ENCODE data around the gene SLC9C1.

The SLC9C1 gene

DNA sequence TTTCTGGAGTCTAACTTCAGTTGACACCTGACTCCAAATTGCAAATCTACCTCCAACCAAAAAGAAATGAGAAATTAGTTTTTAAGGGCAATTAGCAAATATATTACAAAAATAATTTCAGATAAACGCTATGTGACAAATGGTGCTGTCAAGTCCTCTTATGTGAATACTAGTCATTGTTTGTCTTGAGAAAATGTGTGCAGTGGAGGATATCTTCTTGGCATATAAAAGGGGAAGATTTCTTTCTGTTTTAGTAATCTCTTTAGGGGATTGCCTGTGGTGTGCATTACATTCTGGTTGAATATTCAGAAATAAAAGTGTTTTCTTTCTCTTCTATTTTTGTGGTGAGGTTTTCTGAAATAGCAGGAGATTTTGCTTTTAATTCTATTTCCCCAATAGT lies 158.0 kb downstream of the SLC9C1 start:
- no peak for TF ChIP-seq CTCF (IDR thresholded peaks at IDR 0.05; ENCODE audit: borderline replicate concordance, control extremely low read depth, extremely low read depth, insufficient read depth, missing control alignments)
- in situ Hi-C loops (cut with MboI; ENCODE audit: low sequenced_read_pairs, unreplicated experiment) = loop anchor here (25.0 kb wide), 1 partner anchor 851 kb away; the partner anchor contains the start of genes CD200R1 and GTPBP8
- DNase-seq (ENCODE audit: low spot score) = no peak

DNA sequence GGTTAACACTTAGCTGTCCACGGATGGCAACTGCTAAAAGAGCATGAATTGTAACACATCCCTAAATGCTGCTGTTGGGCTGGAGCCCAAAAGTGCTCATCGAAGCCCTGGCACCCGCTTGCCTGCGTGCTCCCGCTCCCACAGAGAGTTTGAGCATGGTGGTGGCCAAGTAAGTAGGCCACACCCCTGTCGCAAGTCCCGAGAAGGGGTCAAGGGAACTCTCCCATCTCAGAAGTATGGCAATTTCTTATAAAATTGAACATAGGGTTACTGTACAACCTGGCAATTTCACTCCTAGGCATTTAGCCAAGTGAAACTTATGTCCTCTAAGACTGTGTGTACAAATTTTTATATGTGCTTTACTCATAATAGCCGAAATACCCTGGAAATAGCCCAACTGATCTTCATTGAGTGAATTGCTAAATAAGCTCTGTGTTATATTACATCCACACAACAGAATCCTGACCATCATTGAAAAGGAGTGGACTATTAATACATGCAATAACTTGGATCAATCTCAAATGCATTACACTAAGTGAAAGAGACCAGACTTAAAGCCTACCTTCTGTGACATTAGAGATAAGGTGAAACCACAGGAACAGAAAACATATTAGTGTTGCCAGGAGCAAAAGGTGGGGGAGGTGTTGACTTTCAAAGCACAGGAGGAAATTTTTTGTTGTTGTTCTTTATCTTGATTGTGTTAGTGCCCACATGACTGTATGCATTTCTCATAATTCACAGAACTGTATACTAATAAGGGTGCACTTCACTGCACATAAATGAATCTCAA lies 159.5 kb downstream of the SLC9C1 start:
- in situ Hi-C loops (cut with MboI; ENCODE audit: low sequenced_read_pairs, unreplicated experiment) = loop anchor here (25.0 kb wide), 1 partner anchor 853 kb away; the partner anchor contains the start of genes CD200R1 and GTPBP8
- DNase-seq (ENCODE audit: low spot score) = no peak
- TF ChIP-seq CTCF (IDR thresholded peaks at IDR 0.05; ENCODE audit: borderline replicate concordance, control extremely low read depth, extremely low read depth, insufficient read depth, missing control alignments) = no peak

DNA sequence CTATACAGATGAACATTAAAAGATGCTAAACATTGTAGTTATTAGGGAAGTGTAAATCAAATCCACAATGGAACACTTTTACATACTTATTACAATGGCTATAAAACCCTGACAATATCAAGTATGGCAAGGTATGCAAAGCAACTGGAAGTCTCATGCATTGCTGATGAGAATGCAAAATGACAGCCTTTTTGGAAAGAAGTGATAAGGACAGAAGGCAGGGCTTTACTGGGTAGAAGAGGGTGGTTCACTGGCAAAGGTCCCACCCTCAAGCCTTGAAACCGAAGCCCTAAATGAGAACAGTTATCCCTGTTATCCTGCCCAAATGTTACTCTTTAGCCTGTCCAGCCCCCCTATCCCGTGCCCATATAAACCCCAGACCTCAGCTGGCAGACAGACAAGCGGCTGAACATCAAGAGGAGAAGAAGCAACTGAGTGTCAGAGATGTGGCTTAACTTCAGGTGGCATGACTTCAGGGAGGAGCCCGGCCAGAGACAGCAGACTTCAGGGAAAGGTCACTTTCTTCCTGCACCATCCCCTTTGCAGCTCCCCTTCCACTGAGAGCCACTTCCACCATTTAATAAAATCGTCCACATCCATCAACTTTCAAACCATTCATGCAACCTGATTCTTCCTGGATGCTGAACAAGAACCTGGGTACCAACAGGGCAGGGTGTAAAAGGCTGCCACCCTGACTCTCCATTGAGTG lies 160.2 kb downstream of the SLC9C1 start:
- no peak for TF ChIP-seq CTCF (IDR thresholded peaks at IDR 0.05; ENCODE audit: borderline replicate concordance, control extremely low read depth, extremely low read depth, insufficient read depth, missing control alignments)
- in situ Hi-C loops (cut with MboI; ENCODE audit: low sequenced_read_pairs, unreplicated experiment) = loop anchor here (25.0 kb wide), 1 partner anchor 854 kb away; the partner anchor contains the start of genes CD200R1 and GTPBP8

GRCh38 chr3:112132975-112133448 lies 161.0 kb downstream of the SLC9C1 start, which contains the start of gene GCSAM:
TSS of gene GCSAM (minus strand) at chr3:112133248. CDS start at chr3:112133120, 128 bp downstream.
- peak; percentile 55 for DNase-seq (ENCODE audit: low spot score)
- no peak for TF ChIP-seq CTCF (IDR thresholded peaks at IDR 0.05; ENCODE audit: borderline replicate concordance, control extremely low read depth, extremely low read depth, insufficient read depth, missing control alignments)
- in situ Hi-C loops (cut with MboI; ENCODE audit: low sequenced_read_pairs, unreplicated experiment) = loop anchor here (25.0 kb wide), 1 partner anchor 854 kb away; the partner anchor contains the start of genes CD200R1 and GTPBP8

More for the DNA sequence above, 160.2 kb downstream of the SLC9C1 start:
- no peak for DNase-seq (ENCODE audit: low spot score)

DNA sequence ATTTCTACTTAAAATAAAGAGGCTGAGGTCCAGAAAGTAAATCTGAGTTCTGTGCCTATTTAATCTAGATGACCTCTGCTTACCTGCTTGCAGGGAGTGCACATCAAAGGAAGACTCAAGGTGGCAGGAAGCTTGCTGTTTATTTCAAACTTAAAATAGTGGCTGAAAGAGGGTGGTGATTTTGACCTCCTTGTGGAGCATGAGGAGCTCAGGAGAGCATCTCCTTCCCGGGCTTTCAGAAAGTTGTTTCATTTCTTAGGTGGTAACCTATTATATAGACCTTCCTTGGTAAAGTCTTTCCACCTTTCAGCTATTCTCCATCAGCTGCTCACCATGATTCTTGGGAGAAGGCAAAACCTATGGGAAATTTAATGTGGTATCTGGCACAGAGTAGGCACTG lies 161.5 kb downstream of the SLC9C1 start:
- DNase-seq (ENCODE audit: low spot score) = no peak
- TF ChIP-seq CTCF (IDR thresholded peaks at IDR 0.05; ENCODE audit: borderline replicate concordance, control extremely low read depth, extremely low read depth, insufficient read depth, missing control alignments) = no peak
- in situ Hi-C loops (cut with MboI; ENCODE audit: low sequenced_read_pairs, unreplicated experiment) = loop anchor here (25.0 kb wide), 1 partner anchor 855 kb away; the partner anchor contains the start of genes CD200R1 and GTPBP8

DNA sequence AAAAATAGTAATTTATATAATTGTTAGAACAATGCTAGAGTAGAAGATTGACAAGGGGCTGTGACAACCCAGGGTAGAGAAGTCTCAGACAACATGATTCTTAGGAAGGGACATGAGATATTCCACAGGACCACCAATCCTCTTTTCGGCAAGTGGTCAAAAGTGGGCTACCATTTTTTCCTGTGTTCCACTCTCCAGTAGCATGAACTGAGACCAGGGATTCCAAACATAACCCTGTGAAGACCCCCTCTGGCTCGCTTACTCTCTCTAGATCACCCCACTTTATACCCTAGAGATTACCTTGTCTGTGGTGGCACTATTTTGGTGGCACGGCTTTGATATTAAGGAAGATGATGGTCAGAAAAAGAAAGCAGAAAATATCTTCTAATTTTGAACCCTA lies 161.9 kb downstream of the SLC9C1 start:
- no peak for DNase-seq (ENCODE audit: low spot score)
- in situ Hi-C loops (cut with MboI; ENCODE audit: low sequenced_read_pairs, unreplicated experiment) = loop anchor here (25.0 kb wide), 1 partner anchor 855 kb away; the partner anchor contains the start of genes CD200R1 and GTPBP8
- TF ChIP-seq CTCF (IDR thresholded peaks at IDR 0.05; ENCODE audit: borderline replicate concordance, control extremely low read depth, extremely low read depth, insufficient read depth, missing control alignments) = no peak
